HG03159 (cell line): ENCODE results near the gene JDP2.

Experiments used
- ATAC-seq: cut with Tn5 transposase; IDR thresholded peaks from one replicate; pipeline ENCODE4 v1.9.1; 2021; ENCODE audit warnings: mild to moderate bottlenecking, moderate library complexity; ENCODE audit not compliant: unreplicated experiment

JDP2 gene

DNA sequence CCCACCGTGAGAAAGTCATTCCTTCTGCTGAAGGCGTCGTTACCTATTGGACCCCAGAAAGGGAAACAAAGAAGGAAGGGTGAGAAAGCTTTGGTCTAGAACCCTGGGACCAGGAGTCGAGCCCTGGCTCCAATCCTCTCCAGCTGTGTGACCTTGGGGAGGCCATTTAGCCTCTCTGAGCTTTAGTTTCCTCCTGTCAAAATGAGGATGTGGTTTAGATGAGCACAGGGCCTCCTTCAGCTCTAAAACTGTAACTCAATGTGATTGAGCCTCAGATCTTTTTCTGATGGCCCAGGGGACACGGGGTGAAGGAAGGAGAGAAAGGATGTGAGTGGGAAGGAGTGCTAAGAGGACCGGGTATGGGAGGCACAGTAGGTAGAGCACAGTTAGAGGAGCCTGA is 7.7 kb downstream of the JDP2 start:
- no peak for ATAC-seq

DNA sequence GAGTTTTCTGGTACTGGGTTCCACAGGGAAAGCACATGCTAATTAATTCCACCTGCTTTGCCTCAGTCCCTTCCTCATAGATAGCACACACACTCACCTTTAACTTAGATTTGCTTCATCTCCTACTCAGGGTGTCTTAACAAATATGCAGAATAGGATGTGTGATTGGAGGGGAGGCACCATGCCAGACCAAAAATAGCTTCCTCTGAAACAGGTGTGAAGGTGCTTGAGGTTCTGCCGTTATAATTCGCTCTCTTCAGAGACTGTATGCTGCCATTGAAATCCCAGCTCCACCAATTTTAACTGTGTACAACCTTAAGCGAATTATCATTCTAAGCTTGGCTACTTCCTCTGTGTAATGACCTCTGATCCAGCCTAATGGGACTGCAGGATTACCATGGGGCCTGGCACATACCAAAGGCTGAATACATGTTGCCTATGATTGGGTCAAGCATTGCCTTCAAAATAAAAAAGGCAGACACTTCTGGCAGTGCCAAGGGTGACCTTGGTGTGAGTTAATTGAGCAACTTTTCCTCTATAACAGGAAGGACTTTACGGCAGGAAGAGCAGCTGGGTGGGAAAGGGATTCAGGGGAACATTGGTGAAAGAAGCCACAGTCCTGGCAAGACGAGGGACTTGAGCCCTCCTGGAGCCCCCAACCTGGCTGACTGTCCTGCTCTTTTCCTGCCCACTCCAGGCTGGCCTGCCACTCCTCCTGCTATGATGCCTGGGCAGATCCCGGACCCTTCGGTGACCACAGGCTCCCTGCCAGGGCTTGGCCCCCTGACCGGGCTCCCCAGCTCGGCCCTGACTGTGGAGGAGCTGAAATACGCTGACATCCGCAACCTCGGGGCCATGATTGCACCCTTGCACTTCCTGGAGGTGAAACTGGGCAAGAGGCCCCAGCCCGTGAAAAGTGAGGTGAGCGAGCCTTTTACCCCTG is 9.7 kb downstream of the JDP2 start:
- no peak for ATAC-seq

- ATAC-seq: no peak
These were observed 10.8 kb downstream of the JDP2 start for GRCh38 chr14:75438486-75439080.

GRCh38 chr14:75439989-75440388 is 12.2 kb downstream of the JDP2 start:
- no peak for ATAC-seq

DNA sequence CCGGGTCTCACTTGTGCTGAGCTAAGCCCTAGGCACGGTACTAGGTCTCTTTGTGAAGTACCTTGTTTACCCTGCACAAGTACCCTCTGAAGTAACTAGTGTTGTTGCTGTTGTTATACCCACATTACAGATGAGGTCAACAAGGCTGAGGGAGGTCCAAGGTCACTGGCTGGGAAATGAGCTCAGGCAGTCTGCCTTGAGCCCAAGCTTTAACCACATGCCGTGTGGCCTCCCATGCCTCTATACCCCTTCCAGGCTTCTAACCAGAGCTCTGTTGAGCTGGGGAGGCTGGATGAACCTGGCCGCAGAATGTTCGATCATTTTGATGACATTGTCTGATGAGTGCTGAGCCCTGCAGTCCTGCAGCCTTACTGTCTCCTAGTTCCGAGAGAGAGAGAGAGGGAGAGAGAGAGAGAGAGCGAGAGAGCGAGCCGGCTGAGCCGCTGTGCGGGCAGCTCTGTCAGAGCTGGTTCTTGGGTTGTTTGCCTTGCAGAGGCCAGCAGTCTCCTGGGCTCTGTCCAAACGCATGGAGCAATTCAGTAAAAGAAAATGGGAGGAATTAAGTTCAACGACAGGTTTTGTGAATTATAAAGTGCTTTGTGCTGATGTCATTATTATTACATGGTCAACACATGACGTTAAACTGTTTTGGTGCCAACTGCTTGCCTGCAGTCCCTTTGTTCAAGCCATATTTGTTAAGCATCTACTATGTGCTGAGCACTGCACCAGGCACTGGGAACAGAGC is 13.1 kb downstream of the JDP2 start:
- ATAC-seq: no peak

DNA sequence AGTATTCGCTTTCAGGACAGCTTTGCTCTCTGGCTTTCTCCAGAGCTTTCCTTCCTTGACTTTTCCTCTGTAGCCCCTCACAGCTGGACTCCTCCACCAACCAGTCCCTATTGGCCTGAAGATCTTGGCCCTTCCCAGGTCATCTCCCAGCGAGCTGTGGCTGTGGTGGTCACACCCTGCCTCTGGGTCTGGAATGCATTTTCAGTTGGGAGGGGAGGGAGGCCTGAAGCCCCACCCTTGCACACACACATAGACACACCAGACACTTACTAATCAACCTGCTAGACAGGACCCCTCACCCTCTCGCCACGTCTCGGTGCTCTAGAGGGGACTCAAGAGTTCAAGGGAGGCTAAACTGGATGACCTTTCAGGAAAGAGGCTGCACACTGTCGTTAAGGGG is 13.9 kb downstream of the JDP2 start:
- ATAC-seq: no peak

GRCh38 chr14:75442166-75442565 is 14.3 kb downstream of the JDP2 start:
- ATAC-seq: no peak

DNA sequence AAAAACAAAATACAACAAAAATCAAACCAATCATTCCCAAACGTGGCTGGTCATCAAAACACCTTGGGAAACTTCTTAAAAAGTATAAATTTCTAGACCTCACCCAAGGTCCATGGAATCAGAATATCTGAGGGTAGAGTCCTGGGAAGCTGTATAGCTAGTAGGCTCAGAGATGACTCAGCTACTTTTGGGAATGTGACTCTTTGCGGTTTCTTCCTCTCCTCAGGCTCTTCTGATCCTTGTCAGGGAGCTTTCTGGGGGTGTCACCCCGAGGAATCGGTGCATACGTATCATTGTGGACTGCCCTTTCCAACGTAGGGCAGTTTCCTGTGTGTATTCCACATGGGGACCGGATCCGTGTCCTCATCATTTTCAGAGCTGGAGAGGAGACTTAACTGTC is 14.8 kb downstream of the JDP2 start:
- no peak for ATAC-seq

- no peak for ATAC-seq
These were observed 15.6 kb downstream of the JDP2 start for GRCh38 chr14:75443203-75443969.

GRCh38 chr14:75445236-75445635 is 17.4 kb downstream of the JDP2 start:
- ATAC-seq: no peak

DNA sequence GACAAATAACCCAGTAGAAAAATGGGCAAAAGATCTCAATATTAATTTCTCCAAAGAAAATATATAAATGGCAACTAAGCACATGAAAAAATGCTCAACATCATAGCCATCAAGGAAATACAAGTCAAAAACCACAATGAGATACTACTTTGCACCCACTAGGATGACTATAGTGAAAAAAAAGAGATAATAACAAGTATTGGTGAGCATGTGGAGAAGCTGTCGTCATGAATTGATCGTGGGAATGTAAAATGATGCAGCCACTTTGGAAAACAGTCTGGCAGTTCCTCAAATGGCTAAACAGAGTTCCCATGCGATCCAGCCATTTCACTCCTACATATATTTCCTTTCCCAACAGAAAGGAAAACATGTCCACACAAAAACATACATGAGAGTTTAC is 18.1 kb downstream of the JDP2 start:
- no peak for ATAC-seq

DNA sequence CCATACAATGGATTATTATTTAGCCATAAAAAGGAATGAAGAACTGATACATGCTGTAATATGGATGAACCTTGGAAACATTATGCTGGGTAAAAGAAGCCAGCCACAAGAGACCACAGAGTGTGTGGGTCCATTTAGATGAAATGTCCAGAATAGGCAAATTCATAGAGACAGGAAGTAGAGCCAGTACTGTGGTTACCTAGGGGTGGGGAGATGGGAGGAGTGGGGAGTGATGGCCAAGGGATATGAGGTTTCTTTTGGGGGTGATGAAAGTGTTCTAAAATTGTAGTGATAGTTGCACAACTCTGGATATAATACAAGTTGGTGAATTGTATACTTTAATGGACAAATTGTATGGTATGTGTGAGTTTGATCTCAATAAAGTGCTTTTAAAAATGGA is 18.6 kb downstream of the JDP2 start:
- ATAC-seq: no peak

DNA sequence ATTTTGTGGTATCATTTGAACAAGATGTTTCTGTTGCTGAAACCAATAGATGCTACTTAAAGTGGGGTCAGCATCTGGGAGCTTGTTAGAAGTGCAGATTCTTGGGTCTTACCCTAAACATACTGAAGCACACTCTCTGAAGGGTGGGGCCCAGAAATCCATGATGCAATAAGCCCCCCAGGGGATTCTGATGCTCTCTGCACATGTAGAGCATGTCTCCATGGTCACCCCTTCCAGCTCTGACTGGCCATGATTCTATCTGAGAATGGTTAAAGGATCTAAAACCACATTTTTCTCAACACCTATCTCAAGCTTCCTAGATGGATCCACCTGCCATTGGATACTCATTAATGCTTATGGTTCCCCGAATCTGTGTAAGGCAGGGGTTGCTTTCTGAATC is 20.4 kb downstream of the JDP2 start:
- no peak for ATAC-seq

- no peak for ATAC-seq
These were observed 21.2 kb downstream of the JDP2 start for GRCh38 chr14:75449036-75449435.

GRCh38 chr14:75449696-75450095 is 21.9 kb downstream of the JDP2 start:
- ATAC-seq: no peak

- ATAC-seq: no peak
These were observed 22.8 kb downstream of the JDP2 start for GRCh38 chr14:75450381-75451276.

DNA sequence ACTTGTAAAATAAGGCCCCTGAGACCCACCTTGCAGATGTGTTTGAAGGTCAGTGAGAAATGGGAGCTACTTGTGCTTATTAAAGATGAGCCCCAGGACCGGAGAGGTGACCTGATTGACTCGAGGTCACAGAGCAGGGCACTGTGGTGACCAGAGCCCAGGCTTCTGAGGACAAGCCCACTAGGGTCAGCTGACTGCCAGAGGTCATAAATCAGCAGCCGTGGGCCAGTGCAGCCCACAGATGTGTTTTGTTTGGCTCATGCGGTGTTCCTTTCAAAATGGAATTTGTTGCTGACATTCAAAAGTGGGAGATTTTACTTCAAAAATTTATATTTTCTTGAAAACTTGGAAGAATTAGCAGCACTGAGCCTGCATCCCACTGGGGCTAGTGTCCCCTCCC is 24.5 kb downstream of the JDP2 start:
- ATAC-seq: no peak

GRCh38 chr14:75452900-75453816 is 25.3 kb downstream of the JDP2 start:
- ATAC-seq: no peak
